ENCODE measurements around the gene CUEDC1.

DNA sequence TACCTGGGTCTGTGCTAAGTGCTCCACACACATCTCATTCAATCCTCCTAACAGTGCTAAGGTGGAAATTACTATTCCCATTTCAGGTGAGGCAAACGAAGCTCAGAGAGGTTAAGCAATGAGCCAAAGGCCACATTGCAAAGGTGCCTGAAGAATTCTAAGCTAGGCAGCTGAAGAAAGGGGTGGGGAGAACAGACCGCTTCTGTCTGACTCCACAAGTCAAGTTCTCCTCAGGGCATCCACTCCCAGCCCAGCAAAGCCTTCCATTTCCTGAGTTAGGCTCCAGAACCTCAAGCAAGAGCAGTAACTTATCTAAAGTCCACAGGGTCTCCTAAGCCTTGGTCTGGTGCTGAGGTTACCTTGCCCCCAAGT, 78.4 kb downstream of the CUEDC1 start:
- TF ChIP-seq, protein P1, sequence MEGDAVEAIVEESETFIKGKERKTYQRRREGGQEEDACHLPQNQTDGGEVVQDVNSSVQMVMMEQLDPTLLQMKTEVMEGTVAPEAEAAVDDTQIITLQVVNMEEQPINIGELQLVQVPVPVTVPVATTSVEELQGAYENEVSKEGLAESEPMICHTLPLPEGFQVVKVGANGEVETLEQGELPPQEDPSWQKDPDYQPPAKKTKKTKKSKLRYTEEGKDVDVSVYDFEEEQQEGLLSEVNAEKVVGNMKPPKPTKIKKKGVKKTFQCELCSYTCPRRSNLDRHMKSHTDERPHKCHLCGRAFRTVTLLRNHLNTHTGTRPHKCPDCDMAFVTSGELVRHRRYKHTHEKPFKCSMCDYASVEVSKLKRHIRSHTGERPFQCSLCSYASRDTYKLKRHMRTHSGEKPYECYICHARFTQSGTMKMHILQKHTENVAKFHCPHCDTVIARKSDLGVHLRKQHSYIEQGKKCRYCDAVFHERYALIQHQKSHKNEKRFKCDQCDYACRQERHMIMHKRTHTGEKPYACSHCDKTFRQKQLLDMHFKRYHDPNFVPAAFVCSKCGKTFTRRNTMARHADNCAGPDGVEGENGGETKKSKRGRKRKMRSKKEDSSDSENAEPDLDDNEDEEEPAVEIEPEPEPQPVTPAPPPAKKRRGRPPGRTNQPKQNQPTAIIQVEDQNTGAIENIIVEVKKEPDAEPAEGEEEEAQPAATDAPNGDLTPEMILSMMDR (IDR thresholded peaks at IDR 0.05), result no peak
- TF ChIP-seq POLR2A (IDR thresholded peaks at IDR 0.05), result no peak

All from heart left ventricle (tissue), 13 donors.